GM21619 (cell line): ENCODE results near the gene INPP5J.
A peak's percentile ranks its signal among the peaks of the same experiment; 100 is the strongest.
"Not testable (repeated sequence)": the region's sequence is repeated elsewhere in the genome, so short reads cannot be mapped to it uniquely, and the experiment has no call there.

ENCODE experiments used
- ATAC-seq: cut with Tn5 transposase; IDR thresholded peaks from one replicate; pipeline ENCODE4 v1.9.1; 2021; ENCODE audit not compliant: unreplicated experiment

The INPP5J gene, protein sequence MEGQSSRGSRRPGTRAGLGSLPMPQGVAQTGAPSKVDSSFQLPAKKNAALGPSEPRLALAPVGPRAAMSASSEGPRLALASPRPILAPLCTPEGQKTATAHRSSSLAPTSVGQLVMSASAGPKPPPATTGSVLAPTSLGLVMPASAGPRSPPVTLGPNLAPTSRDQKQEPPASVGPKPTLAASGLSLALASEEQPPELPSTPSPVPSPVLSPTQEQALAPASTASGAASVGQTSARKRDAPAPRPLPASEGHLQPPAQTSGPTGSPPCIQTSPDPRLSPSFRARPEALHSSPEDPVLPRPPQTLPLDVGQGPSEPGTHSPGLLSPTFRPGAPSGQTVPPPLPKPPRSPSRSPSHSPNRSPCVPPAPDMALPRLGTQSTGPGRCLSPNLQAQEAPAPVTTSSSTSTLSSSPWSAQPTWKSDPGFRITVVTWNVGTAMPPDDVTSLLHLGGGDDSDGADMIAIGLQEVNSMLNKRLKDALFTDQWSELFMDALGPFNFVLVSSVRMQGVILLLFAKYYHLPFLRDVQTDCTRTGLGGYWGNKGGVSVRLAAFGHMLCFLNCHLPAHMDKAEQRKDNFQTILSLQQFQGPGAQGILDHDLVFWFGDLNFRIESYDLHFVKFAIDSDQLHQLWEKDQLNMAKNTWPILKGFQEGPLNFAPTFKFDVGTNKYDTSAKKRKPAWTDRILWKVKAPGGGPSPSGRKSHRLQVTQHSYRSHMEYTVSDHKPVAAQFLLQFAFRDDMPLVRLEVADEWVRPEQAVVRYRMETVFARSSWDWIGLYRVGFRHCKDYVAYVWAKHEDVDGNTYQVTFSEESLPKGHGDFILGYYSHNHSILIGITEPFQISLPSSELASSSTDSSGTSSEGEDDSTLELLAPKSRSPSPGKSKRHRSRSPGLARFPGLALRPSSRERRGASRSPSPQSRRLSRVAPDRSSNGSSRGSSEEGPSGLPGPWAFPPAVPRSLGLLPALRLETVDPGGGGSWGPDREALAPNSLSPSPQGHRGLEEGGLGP

DNA sequence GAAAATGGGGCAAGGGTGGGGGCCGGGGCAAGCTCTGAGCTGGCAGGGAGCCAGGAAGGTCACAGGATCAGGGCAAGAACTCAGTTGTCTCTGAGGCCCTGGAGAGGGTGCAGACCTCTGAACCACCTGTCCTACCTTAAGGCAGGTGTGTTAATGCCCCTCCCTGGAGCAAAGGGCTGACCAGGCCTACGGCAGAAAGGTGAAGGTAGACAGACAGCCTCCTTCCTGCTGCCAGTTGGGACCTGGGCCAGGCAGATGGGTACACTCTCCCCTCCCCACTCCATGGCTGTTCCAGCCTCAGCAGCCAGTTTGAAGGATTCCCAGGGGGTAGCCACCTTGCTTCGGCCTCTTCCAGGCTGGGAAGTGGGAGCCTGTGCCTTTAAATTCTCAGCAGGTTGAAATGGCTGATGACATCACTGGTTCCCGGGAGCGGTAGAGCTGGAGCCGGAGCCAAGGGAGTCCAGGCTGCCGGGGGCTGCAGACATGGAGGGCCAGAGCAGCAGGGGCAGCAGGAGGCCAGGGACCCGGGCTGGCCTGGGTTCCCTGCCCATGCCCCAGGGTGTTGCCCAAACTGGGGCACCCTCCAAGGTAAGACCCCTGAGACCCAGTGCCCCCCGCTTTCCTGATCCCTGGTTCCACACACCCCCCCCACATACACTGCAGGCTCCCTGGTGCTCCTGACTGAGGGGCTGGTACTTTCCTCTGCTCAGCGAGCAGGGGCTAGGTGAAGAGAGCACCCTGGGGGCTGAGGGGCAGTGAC, at the start of gene INPP5J:
Gene INPP5J (plus strand): TSS at position 435 of the 760 bp plus-strand sequence. CDS start 49 bp downstream, at position 484.
- no peak for ATAC-seq

DNA sequence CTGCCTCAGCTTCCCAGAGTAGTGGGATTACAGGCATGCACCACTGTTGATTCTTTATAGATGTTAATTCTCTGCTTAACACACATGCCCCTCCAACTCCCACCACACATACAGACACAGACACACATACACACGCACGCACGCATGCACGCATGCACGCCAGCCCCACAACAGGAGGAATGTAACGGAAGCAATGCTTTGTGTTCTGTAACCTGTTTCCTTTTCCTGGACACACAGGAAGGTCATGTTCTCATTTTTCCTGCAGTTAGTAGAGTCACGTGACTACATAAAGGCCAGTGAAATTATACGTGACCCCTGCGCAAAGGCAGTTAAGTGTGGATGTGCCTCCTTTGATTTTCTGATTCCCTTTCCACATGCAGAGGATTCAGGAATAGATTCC, 49.6 kb upstream of the INPP5J start:
- not testable (repeated sequence) for ATAC-seq

DNA sequence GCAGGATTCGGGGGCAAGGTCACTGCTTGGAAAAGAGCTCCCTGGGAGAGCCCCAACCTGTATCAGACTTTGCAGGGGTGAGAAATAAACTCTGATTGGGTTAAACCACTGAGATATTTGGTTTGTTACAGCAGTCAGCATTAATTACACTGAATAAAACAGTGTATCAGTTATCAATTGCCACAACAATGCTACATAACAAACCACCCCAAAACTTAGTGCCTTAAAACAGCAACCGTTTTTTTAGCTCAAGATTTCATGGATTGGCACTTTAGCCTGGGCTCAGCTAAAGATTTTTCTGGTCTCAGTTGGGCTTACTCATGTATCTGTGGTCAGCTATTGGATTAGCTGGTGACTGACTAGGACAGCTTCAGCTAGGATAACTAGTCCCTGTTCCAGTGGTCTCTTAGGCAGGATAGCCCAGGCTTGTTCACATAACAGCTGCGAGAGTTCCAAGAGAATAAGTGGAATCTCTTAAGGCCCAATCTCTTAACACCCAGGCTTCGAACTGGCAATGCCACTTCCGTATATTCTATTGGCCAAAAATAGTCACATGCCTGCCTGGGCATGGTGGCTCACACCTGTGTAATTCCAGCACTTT, 49.1 kb upstream of the INPP5J start:
- ATAC-seq = not testable (repeated sequence)

DNA sequence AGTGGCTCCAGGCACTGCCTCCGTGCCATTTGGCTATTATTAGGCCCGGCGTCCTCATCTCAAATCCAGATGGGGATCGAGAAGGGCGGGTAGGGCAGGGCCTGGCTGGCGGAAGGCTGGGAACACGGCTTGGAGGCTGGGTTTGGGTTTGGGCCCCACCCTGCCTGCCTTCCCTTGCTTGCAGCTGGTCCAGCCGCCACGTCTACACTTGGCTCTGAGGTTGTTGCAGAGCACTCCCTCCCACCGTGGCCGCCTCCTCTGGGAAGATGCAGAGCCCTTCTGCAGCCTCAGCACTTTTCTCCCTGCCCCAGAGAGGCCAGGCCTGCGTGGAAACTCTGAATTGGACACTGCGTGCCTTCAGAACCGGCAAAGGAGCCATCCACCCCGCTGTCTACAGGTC, 46.8 kb upstream of the INPP5J start:
- ATAC-seq = no peak

DNA sequence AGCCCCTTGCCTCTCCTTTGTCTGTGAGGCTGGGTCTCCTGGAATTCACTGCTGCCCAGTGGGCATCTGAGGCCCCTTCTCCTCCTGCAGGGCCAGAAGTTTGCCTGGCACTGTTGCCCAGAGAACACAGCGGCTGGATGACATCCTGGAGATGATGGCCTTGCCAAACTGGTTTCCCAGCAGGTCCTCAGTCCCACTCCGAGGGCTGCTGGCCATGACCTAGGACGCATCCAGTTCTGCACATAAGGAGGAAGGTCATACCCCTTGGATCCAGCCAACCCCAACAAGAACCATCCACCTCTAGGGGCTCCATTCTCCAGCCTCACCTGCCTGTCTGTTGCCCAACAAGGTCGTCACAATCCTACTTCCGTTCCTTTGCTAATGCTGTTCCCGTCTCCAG, 45.1 kb upstream of the INPP5J start:
- no peak for ATAC-seq

DNA sequence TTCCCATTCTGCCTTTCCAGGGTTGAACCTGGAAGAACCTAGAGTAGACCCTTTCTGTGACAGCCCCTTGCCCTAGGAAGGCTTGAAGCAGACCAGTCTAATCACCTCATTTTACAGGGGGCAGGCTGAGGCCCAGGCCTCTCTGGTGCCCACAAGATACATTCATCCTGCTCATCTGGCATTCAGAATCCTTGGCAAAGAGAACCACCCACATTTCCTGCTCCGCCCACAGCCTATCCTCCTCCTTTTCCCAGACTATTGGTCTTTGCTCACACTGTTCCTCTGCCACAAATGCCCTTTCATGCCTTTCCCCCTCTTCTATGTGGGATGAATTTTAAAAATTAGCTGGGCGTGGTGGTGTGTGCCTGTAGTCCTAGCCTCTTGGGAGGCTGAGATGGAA, 44.4 kb upstream of the INPP5J start:
- ATAC-seq = not testable (repeated sequence)

DNA sequence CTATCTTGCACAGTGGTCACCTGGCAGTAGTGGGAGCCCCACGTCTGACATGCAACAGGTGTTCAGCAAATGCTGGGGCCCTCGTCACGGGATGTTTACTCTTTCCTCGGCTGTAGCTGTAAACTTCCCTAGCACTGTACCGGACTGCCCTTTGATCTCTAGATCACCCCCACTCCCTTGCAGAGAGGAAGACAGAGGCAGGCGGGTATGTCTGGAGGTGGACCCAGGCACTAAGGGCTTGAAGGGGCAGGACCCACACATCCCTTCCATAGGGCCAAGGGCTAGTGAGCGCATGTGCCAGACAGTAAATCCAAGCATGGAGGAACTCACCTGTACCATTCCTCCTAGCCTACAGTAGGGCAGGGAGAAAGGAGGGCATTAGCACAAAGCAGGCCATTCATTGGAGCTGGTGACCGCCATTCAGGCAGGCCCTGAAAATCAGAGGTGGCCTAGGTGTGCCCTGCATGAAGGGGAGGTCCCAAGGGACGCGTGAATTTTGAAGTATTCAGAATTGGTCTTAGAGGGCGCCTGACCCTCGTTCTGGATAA, 43.6 kb upstream of the INPP5J start:
- ATAC-seq = no peak

DNA sequence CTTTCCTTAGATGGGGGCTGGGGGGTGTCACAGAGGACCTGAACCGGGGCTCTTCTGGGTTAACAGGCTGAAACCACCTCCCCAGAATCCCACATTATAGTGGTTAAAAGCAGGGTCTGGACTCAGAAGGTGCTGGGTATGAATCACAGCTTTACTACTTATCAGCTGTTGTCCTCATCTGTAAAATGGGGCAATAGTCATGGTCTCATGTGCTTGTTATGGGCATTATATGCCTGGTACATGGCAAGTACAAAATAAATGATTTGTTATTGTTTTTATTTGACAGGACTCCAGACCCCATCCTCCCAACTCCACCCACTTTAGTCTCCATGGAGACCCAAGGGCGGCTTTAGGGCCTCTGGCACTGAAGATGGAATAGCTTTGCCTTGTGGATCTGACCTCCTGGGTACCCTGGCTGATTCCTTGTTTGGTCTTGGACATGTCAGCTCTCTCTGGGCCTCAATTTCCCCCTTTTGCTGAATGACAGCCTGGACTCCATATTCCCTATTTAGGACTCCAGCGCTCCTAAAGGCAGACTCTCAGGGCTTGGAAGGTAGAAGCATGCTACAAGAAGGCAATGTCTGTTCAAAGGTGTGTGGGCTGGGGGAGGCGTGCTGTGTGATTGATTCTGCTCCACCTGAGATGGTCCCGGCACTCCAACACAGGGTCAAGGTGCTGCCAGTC, 42.5 kb upstream of the INPP5J start:
- ATAC-seq = no peak

DNA sequence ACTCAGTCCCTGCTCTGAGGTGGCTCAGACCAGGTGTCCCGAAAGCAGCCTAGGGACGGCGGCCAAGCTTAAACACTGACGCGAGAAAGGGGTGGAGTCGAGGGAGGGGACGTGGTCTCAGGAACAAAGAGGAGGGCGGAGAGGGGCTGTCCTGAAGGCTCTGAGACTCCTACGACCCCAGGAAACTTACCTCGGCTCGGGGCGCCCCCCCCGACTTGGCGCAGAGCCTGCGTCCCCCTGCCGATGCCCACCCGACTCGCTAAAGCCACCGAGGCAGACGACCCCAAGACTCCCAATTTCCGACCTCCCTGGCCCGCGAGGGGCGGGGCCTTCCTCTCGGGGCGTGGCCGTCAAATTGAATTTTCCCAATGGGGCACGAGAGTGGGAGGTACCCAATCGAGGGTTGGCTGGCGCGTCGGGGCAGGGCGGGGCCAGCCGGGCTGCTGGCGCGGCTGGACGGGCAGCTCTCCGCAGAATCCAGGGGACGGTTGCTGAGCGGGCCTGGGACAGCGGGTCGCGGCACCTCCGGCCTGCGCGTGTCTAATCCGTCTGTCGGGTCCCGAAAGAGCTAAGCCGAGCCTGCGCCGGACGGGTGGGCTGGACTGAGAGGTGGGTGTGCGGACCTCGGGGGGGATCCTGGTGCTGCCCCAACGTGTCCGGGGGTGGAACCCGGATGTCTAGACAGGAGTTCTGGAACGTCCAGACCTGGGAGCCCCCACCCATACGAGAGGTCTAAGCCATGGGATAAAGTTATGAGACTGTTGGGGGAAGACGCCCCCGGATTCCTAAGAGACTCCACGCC, 41.7 kb upstream of the INPP5J start, which contains the start of gene SMTN:
Gene SMTN (plus strand): TSS at position 471 of the 802 bp plus-strand sequence. CDS start 1,941 bp downstream, outside the sequence.
- peak; percentile 54 for ATAC-seq

DNA sequence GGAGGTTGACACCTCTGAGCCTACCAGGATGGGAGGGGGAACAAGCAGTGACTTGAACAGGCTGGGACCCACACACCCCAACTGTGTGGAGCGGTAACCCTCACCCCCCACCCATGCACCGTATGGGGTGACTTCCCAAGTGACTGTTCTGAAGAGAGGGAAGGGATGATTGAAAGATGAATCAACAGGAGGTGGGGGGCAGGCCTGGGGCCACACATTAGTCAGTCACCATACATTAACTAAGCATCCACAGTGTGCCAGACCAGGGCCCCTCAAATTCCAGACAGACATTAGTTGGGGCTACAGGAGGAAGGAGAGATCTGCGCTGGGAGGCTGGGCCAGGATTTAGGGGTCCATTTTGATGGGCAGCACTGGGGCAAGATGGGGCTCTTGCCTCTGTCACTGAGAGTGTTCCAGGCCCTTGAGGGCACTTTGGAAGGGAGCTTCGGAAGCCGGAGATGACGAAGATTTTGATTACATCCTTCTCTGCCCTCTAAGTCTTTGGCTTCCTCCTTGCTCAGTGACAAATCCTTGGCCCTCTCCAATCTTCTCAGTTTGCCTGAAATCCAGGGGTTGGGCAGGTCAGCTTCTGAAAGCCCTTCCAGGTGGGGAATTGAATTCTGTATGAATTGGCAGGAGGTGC, 40.7 kb upstream of the INPP5J start:
- ATAC-seq = no peak

DNA sequence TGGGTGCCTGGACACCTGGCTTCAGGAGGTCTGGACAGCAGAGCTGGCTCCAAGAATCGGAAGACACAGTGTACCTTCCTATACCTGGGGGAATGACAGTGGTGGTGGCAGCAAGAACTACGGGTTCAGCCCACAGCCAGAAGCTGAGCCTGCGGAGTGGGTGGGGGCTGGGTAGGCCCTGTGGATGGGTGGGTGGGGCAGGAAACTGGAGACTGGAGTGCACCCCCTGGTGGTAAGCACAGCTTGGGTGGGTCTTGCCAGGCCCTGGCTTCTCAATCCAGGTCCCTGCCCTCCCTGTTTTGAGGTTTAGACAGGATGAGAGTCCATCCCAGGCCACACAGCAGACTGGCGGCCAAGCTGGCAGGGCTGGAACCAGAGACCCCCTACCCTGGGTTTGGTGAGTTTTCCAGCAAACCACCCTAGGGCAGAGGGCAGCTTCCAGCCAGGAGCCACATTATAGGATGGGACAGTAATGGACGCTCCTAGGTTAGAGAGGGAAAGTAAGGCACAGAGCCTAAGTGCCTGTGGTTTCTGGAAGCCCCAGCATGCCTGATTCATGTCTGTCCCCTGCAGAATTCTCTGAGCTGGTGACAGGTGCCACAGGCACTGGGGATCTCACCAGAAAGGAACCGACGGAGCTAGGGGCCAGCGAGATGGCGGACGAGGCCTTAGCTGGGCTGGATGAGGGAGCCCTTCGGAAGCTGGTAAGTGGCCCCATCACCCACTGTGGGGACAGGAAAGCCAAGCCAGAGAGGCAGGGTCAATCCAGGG, 40.0 kb upstream of the INPP5J start:
- no peak for ATAC-seq

DNA sequence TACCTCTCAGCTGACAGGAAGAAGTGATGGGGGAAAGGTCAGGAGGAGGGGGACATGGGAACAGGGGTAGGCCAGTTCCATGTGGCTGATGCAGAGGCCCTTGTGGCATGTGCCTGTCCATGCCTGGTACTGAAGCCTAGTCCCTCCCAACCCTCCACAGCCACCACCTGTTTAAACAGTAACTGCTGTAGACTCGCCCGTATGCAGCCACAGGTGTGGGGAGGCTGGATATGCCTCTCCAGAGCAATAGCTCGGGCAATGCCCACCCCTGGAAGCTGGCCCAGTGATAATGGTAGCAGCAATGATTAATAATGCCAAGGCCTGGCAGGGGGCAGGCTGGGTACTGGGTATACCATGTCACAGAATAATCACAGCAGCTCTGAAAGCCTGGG, 39.4 kb upstream of the INPP5J start:
- ATAC-seq = no peak

DNA sequence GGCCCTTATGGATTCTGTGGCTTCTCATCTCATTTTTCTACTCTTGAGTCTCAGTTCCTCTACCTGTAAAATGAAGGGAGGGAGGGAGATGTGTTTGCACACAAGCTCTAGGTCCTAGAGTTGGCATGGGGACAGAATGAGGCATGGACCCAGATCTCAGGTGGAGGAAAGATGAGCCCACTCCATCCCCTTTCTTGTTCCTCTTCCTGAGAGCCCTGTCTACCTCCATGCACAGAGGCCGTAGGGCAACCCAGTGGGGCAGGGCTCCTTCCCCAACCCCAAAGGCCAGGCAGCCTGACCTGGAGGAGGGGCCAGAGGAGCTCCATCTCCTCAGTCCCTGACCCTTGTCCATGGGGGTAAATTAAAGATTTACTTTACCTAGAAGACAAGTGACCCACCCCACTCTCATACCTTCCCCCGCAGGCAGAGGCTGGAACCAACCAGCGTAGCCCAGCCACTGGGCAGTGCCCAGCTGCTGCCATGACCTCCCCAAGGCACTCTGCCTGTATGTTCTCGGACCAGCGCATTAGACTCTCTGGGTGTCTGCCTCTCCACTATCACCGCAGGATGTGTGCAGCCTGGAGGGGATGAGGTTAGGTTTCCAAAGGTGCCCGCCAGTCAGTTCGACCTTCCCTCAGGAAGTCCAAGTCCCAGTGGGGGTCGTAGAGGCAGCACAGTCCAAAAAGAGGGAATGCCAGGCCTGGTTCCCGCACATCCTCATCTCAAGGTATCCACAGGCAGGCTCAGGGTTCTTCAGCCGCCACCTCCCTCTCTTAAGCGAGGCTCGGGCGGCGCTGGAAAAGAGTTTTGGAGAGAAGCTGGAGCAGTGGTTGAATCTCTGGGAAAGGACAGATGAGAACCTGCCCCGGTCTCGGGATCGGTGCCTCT, 38.6 kb upstream of the INPP5J start:
- ATAC-seq = no peak

DNA sequence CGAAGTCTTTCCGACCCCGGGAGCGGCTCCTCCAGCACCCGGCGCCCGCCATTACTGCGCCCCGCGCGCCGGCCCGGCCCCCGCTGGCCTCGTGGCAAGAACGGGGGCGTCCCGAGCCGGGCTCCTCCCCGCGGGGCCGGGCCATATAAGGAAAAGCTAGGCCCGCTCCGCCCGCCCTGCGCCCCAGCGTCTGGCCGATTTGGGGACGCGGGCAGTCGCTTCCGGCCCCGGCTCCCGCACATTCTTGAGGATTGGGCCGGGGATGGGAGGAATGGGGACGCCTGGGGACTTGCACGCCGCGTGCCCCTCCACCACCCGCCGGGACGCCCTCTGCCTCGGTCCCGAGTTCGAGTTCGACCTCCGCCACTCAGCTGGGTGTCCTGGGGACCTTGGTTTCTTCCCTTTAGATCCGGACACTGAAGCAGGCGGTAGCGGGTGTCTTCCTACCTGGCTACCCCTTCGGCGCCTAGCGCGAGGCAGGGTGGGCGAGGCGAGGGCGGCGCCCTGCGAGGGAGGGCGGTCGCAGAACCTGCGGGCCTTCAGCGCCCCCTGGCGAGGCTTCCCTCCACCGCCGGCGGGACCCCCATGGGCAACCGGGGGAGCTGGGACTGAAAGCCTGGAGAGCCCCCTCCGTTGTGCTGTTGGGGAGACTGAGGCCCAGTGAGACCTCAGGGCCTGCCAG, 37.8 kb upstream of the INPP5J start:
- ATAC-seq = peak; percentile 58

DNA sequence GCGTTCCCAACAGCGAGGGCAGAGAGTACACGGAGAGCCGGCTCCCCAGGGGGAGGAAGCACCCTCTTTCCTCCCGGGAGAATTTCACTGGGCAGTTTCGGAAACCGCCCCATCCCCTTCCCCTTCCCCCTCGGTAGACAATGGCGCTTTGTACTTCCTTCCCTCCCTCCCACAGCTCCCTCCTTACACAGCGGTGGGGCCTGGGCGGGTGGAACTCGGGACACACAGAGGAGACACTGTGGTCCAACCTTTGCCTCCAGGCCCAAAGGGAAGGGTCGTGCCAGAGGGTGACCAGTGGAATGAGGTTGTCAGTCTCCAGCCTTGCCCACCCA, 37.3 kb upstream of the INPP5J start:
- no peak for ATAC-seq

DNA sequence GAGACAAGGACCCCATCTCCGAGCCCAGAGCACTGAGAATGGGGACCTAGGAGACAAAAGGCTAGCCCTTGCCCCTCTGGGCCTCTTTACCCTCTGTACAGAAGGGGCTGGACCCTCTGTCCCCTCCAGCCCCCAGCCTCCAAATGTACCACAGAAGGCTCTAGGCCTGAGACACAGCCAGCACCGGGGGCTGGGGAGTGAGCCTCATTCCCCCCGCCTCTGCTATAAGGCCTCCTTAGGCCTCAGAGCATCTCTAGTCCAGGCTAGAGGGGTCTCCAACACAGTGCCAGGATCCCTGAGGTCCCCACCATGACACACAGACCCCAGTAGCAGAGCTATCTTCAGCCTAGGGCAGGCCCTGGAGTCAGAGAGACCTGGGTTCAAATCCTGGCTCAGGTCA, 36.8 kb upstream of the INPP5J start:
- ATAC-seq = no peak
